ENCODE measurements around the gene CHEK1. TPM values are rescaled to one million over a fixed set of nuclear protein-coding genes. Genes with fewer than 3 reads are reported as not detected.

Gene CHEK1
- total and polyA plus RNA-seq, 2 donors (not counting 3 experiments of a cell fraction or from before 2014, with no cell fraction given) = 15.0 to 66.1 TPM

DNA sequence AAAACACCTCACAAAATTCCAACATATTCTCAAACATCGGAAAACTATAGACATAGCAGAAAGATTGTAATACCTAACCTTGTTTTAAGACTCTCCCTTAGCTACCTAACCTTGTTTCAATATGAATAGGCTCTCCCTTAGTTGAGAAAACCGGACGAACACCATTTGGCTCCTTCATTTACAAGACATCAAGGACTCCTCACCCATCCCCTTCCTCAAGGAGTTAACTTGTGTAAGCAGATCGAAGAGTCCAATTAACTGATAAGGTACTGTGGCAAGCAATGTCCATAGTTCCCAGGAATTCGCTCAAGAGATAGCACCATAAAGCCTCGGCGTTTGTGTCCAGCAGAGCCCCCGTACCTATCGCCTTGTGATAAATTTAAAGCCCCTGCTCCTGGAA, 60.3 kb downstream of the CHEK1 start:
- H3K79me2 ChIP-seq (ENCODE audit: control insufficient read depth, insufficient read depth, low read length) = no peaks in the 10 kb centered on the region
- no peak overlapping the region for H2AFZ ChIP-seq (ENCODE audit: low read depth, low read length)
- H3K27ac ChIP-seq (ENCODE audit: insufficient read depth, low read depth, low read length) = no peak overlapping the region
- no peak overlapping the region for H3K4me2 ChIP-seq (ENCODE audit: insufficient read depth, low read length)
- H3K4me3 ChIP-seq (replicated peaks in 1 of 3; ENCODE audit: insufficient read depth in 1 of 3, low read depth in 1 of 3, low read length in 3 of 3) = no peak overlapping the region
- ChIA-PET POLR2A (no interaction called here), CTCF (interaction anchor here (1.5 kb wide), 1 partner anchor 15 kb away, joined by 6 read pairs; no protein-coding TSS in a partner anchor)
- BruUV-seq (replicated peaks) = no TSS peak
- no peaks in the 10 kb centered on the region for H3K9me3 ChIP-seq (replicated peaks; ENCODE audit: control insufficient read depth, insufficient read depth, low read length)
- H3K36me3 ChIP-seq (ENCODE audit: control insufficient read depth in 2 of 2, extremely low read depth in 1 of 2, insufficient read depth in 2 of 2, low read length in 2 of 2) = no peaks in the 10 kb centered on the region
- DNase-seq (ENCODE audit: low read depth, low spot score) = no peak
- TF ChIP-seq, protein P1, sequence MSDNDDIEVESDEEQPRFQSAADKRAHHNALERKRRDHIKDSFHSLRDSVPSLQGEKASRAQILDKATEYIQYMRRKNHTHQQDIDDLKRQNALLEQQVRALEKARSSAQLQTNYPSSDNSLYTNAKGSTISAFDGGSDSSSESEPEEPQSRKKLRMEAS (IDR thresholded peaks at IDR 0.05; ENCODE audit: insufficient read depth, insufficient read length) = no peak
- no peak for TF ChIP-seq JUN (IDR thresholded peaks at IDR 0.05; ENCODE audit: borderline replicate concordance, insufficient read depth, insufficient read length, low read depth)
- TF ChIP-seq, protein P2, sequence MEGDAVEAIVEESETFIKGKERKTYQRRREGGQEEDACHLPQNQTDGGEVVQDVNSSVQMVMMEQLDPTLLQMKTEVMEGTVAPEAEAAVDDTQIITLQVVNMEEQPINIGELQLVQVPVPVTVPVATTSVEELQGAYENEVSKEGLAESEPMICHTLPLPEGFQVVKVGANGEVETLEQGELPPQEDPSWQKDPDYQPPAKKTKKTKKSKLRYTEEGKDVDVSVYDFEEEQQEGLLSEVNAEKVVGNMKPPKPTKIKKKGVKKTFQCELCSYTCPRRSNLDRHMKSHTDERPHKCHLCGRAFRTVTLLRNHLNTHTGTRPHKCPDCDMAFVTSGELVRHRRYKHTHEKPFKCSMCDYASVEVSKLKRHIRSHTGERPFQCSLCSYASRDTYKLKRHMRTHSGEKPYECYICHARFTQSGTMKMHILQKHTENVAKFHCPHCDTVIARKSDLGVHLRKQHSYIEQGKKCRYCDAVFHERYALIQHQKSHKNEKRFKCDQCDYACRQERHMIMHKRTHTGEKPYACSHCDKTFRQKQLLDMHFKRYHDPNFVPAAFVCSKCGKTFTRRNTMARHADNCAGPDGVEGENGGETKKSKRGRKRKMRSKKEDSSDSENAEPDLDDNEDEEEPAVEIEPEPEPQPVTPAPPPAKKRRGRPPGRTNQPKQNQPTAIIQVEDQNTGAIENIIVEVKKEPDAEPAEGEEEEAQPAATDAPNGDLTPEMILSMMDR (IDR thresholded peaks at IDR 0.05; ENCODE audit: extremely low read depth in 1 of 2, insufficient read depth in 1 of 2, low read depth in 1 of 2, low read length in 2 of 2) = no peak
- TF ChIP-seq EZH2 (IDR thresholded peaks at IDR 0.05; ENCODE audit: borderline replicate concordance, low read depth, low read length, severe bottlenecking) = no peak
- no peak for TF ChIP-seq FOS (IDR thresholded peaks at IDR 0.05; ENCODE audit: borderline replicate concordance, insufficient read depth, low read length)
- no peak for TF ChIP-seq POLR2A (IDR thresholded peaks at IDR 0.05; ENCODE audit: low read depth, low read length)
- TF ChIP-seq MYC (IDR thresholded peaks at IDR 0.05; ENCODE audit: low read depth, low read length) = no peak
- TF ChIP-seq GATA2 (IDR thresholded peaks at IDR 0.05; ENCODE audit: insufficient read depth, insufficient read length, low read depth, low read length) = no peak
- TF ChIP-seq POLR2AphosphoS5 (IDR thresholded peaks at IDR 0.05; ENCODE audit: insufficient read depth, low read depth, low read length) = no peak
- no peak for FAIRE-seq
- no peaks in the 10 kb centered on the region for H3K27me3 ChIP-seq (ENCODE audit: control insufficient read depth in 2 of 2, insufficient read depth in 2 of 2, low read length in 2 of 2)
- H4K20me1 ChIP-seq (replicated peaks; ENCODE audit: control insufficient read depth, extremely low read depth, insufficient read depth, low read length) = no peaks in the 10 kb centered on the region
- no peaks in the 10 kb centered on the region for H3K4me1 ChIP-seq (ENCODE audit: control insufficient read depth, extremely low read depth, insufficient read depth, low read length)
- no peak overlapping the region for H3K9ac ChIP-seq (replicated peaks; ENCODE audit: extremely low read depth, insufficient read depth, low read length)
- dilution Hi-C loops (cut with MboI; ENCODE audit: extremely low pct_ligation_motif_present, low sequenced_read_pairs) = no loop called here
- no peaks in the 10 kb centered on the region for H3K9me1 ChIP-seq (replicated peaks; ENCODE audit: control insufficient read depth, extremely low read depth, insufficient read depth, low read length)
- intact Hi-C loops (cut with micrococcal nuclease) = no loop called here
